T-helper 2 cell treated with Interferon-gamma antibody and Interleukin-4, amounts not matched to agents 5 μg/mL and 100 μg/mL, for 36 hours (primary cell): ENCODE data around the gene PARD3.

ENCODE experiments used
- DNase-seq: peaks from one replicate; pipeline ENCODE4 v3.0.0; 2021; ENCODE audit warnings: low spot score
- H3K27ac Mint-ChIP-seq: one replicate; pipeline ENCODE4 v1.8.0; 2021; ENCODE audit warnings: mild to moderate bottlenecking, mixed read lengths
- H3K27me3 Mint-ChIP-seq: one replicate; pipeline ENCODE4 v1.8.0; 2021; ENCODE audit warnings: low read depth, mixed read lengths
- H3K36me3 Mint-ChIP-seq: one replicate; pipeline ENCODE4 v1.8.0; 2021; ENCODE audit warnings: low read depth, mixed read lengths
- H3K4me1 Mint-ChIP-seq: one replicate; pipeline ENCODE4 v1.8.0; 2021; ENCODE audit warnings: low read depth, mixed read lengths
- H3K4me3 Mint-ChIP-seq: one replicate; pipeline ENCODE4 v1.8.0; 2022; ENCODE audit warnings: mild to moderate bottlenecking, moderate library complexity, mixed read lengths
- H3K9me3 Mint-ChIP-seq: one replicate; pipeline ENCODE4 v1.8.0; 2021; ENCODE audit warnings: mixed read lengths

Gene PARD3

GRCh38 chr10:34728361-34728760 lies 86.7 kb downstream of the PARD3 start:
- DNase-seq = no peak
- Mint-ChIP-seq H3K36me3 (no peaks in the 10 kb centered on the region), H3K27me3 (peaks cover 2% of the 10 kb centered on the region), H3K27ac (no peak overlapping the region), H3K4me1 (no peaks in the 10 kb centered on the region), H3K4me3 (no peak overlapping the region), H3K9me3 (no peaks in the 10 kb centered on the region)

- no peak for DNase-seq
- Mint-ChIP-seq H3K36me3 (no peaks in the 10 kb centered on the region), H3K27ac (no peak overlapping the region), H3K4me1 (no peaks in the 10 kb centered on the region), H3K9me3 (no peaks in the 10 kb centered on the region), H3K4me3 (no peak overlapping the region), H3K27me3 (peaks cover 2% of the 10 kb centered on the region)
Measured at GRCh38 chr10:34727595-34728033, 87.5 kb downstream of the PARD3 start.

GRCh38 chr10:34726862-34727261 lies 88.2 kb downstream of the PARD3 start:
- Mint-ChIP-seq H3K36me3 (no peaks in the 10 kb centered on the region), H3K27ac (no peak overlapping the region)

GRCh38 chr10:34723750-34724149 lies 91.3 kb downstream of the PARD3 start:
- no peak overlapping the region for H3K4me3 Mint-ChIP-seq
- H3K4me1 Mint-ChIP-seq = no peaks in the 10 kb centered on the region
- H3K9me3 Mint-ChIP-seq = no peaks in the 10 kb centered on the region
- peaks cover 2% of the 10 kb centered on the region for H3K27me3 Mint-ChIP-seq
- no peaks in the 10 kb centered on the region for H3K36me3 Mint-ChIP-seq
- H3K27ac Mint-ChIP-seq = no peak overlapping the region
- no peak for DNase-seq

More at GRCh38 chr10:34726862-34727261, 88.2 kb downstream of the PARD3 start:
- H3K4me3 Mint-ChIP-seq = no peak overlapping the region
- H3K9me3 Mint-ChIP-seq = no peaks in the 10 kb centered on the region
- no peaks in the 10 kb centered on the region for H3K4me1 Mint-ChIP-seq
- peaks cover 2% of the 10 kb centered on the region for H3K27me3 Mint-ChIP-seq
- no peak for DNase-seq

- Mint-ChIP-seq H3K4me1 (peaks cover under 1% of the 10 kb centered on the region), H3K36me3 (no peaks in the 10 kb centered on the region), H3K4me3 (no peak overlapping the region), H3K27ac (no peak overlapping the region), H3K9me3 (no peaks in the 10 kb centered on the region), H3K27me3 (peaks cover 2% of the 10 kb centered on the region)
- no peak for DNase-seq
Measured at GRCh38 chr10:34722404-34722803, 92.7 kb downstream of the PARD3 start.

- peaks cover 2% of the 10 kb centered on the region for H3K27me3 Mint-ChIP-seq
- no peaks in the 10 kb centered on the region for H3K36me3 Mint-ChIP-seq
- no peak overlapping the region for H3K4me3 Mint-ChIP-seq
- H3K4me1 Mint-ChIP-seq = peaks cover 3% of the 10 kb centered on the region
- no peak for DNase-seq
- H3K27ac Mint-ChIP-seq = no peak overlapping the region
- H3K9me3 Mint-ChIP-seq = no peaks in the 10 kb centered on the region
Measured at GRCh38 chr10:34721208-34721840, 93.8 kb downstream of the PARD3 start.

- DNase-seq = no peak
- no peaks in the 10 kb centered on the region for H3K9me3 Mint-ChIP-seq
Measured at GRCh38 chr10:34719746-34720145, 95.3 kb downstream of the PARD3 start.

GRCh38 chr10:34719328-34719727 lies 95.8 kb downstream of the PARD3 start:
- Mint-ChIP-seq H3K36me3 (no peaks in the 10 kb centered on the region), H3K9me3 (no peaks in the 10 kb centered on the region), H3K4me1 (peaks cover 3% of the 10 kb centered on the region), H3K4me3 (no peak overlapping the region), H3K27me3 (peaks cover 2% of the 10 kb centered on the region), H3K27ac (no peak overlapping the region)
- DNase-seq = no peak

More at GRCh38 chr10:34719746-34720145, 95.3 kb downstream of the PARD3 start:
- Mint-ChIP-seq H3K4me1 (peaks cover 3% of the 10 kb centered on the region), H3K4me3 (no peak overlapping the region), H3K27me3 (peaks cover 2% of the 10 kb centered on the region), H3K36me3 (no peaks in the 10 kb centered on the region), H3K27ac (no peak overlapping the region)

GRCh38 chr10:34717429-34717828 lies 97.7 kb downstream of the PARD3 start:
- no peaks in the 10 kb centered on the region for H3K36me3 Mint-ChIP-seq
- H3K4me3 Mint-ChIP-seq = no peak overlapping the region
- no peak for DNase-seq
- H3K27me3 Mint-ChIP-seq = no peaks in the 10 kb centered on the region
- no peaks in the 10 kb centered on the region for H3K9me3 Mint-ChIP-seq
- no peak overlapping the region for H3K27ac Mint-ChIP-seq
- H3K4me1 Mint-ChIP-seq = peaks cover 3% of the 10 kb centered on the region

- Mint-ChIP-seq H3K36me3 (no peaks in the 10 kb centered on the region), H3K9me3 (no peaks in the 10 kb centered on the region), H3K4me3 (no peak overlapping the region), H3K27me3 (no peaks in the 10 kb centered on the region), H3K27ac (no peak overlapping the region), H3K4me1 (peaks cover 3% of the 10 kb centered on the region)
- DNase-seq = no peak
Measured at GRCh38 chr10:34716958-34717357, 98.1 kb downstream of the PARD3 start.

GRCh38 chr10:34716234-34716633 lies 98.9 kb downstream of the PARD3 start:
- H3K27ac Mint-ChIP-seq = no peak overlapping the region
- no peaks in the 10 kb centered on the region for H3K9me3 Mint-ChIP-seq
- H3K4me3 Mint-ChIP-seq = no peak overlapping the region
- H3K27me3 Mint-ChIP-seq = no peaks in the 10 kb centered on the region
- peaks cover 3% of the 10 kb centered on the region for H3K4me1 Mint-ChIP-seq
- DNase-seq = no peak
- H3K36me3 Mint-ChIP-seq = no peaks in the 10 kb centered on the region

- Mint-ChIP-seq H3K27ac (no peak overlapping the region), H3K27me3 (no peaks in the 10 kb centered on the region), H3K4me1 (peaks cover 3% of the 10 kb centered on the region), H3K4me3 (no peak overlapping the region), H3K9me3 (no peaks in the 10 kb centered on the region), H3K36me3 (no peaks in the 10 kb centered on the region)
- DNase-seq = no peak
Measured at GRCh38 chr10:34715511-34716187, 99.4 kb downstream of the PARD3 start.

GRCh38 chr10:34713875-34714274 lies 101.2 kb downstream of the PARD3 start:
- DNase-seq = no peak
- no peak overlapping the region for H3K4me3 Mint-ChIP-seq
- H3K36me3 Mint-ChIP-seq = no peaks in the 10 kb centered on the region
- H3K27me3 Mint-ChIP-seq = no peaks in the 10 kb centered on the region
- no peaks in the 10 kb centered on the region for H3K9me3 Mint-ChIP-seq
- no peak overlapping the region for H3K27ac Mint-ChIP-seq
- H3K4me1 Mint-ChIP-seq = peaks cover 3% of the 10 kb centered on the region

GRCh38 chr10:34711500-34711899 lies 103.6 kb downstream of the PARD3 start:
- H3K4me1 Mint-ChIP-seq = no peaks in the 10 kb centered on the region
- H3K27ac Mint-ChIP-seq = no peak overlapping the region
- no peaks in the 10 kb centered on the region for H3K27me3 Mint-ChIP-seq
- H3K36me3 Mint-ChIP-seq = no peaks in the 10 kb centered on the region
- no peak for DNase-seq
- no peaks in the 10 kb centered on the region for H3K9me3 Mint-ChIP-seq
- H3K4me3 Mint-ChIP-seq = no peak overlapping the region

- Mint-ChIP-seq H3K27ac (no peak overlapping the region), H3K9me3 (no peaks in the 10 kb centered on the region), H3K36me3 (no peaks in the 10 kb centered on the region), H3K27me3 (peaks cover 2% of the 10 kb centered on the region), H3K4me1 (peaks cover 6% of the 10 kb centered on the region), H3K4me3 (no peak overlapping the region)
- DNase-seq = no peak
Measured at GRCh38 chr10:34710391-34710751, 104.7 kb downstream of the PARD3 start.
